Right lobe of liver (tissue), 4 donors: Measurements from ENCODE around the gene DLGAP4.

Experiments
- CTCF ChIP-seq, 4 donors: fragments of 200-600 bp in 3 of 4; fragments of 450-650 bp in 1 of 4; IDR thresholded peaks; one replicate each; pipeline versions ENCODE4 v1.5.1 to v1.8.0; 2016 to 2022; ENCODE audit warnings: antibody characterized with exemption in 4 of 4, mild to moderate bottlenecking in 2 of 4
- POLR2A ChIP-seq: fragments of 450-650 bp; IDR thresholded peaks from one replicate; pipeline ENCODE4 v1.6.1; 2017; ENCODE audit warnings: antibody characterized with exemption, mild to moderate bottlenecking
- donor health status: DM: no; HTN: no; CAD: no.
- donor health status: DM: no; HTN: no; CAD: no.
- donor health status: DM: no; HTN: yes; CAD: no.

- TF ChIP-seq CTCF (IDR thresholded peaks at IDR 0.05): no peak
- no peak for TF ChIP-seq POLR2A
Measured at GRCh38 chr20:36527331-36528125, 221.4 kb downstream of the DLGAP4 start.
